Measurements from ENCODE around the gene KCNC3.
"Not testable (repeated sequence)": the region's sequence is repeated elsewhere in the genome, so short reads cannot be mapped to it uniquely, and the experiment has no call there.

The KCNC3 gene

DNA sequence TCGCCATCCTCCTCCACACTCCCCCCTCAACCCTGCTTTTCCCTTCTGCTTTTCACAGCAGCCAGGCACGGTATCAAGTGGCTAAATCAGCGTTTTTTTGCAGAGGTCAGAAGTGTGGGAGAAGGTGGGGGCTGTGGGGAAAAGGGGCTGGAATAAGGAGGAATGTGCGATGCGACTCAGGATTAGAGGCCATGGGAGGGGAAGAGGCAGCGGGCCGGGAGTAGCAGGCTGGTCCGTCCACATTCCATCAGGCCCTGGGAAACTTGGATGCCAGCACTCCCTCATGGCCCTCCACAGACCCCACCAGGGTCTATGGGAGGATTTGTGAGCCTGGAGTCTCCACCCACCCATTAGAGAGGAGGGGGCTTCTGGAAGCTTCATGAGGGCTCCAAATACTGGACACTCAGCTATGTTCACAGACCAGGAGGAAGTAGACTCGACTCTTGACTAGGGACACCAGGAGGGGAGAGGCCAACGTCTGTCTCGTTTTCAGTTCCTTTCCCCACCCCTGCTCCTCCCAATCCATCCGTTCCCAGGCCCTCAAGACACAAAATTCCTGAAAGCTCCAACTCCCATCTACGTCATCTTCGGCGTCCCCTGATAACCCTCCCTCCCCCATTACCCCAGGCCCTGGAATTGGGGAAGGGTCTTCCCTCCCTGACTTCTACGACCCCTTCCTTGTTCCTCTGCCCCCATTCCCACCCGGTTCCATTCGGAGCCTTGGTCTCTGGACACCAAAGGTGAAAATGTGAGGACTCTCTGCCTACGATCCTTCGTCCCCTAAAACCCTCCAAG, 3.3 kb upstream of the KCNC3 start:
- H3K36me3 ChIP-seq (ENCODE audit: control insufficient read depth, insufficient read depth, low read length): no peaks in the 10 kb centered on the region
- H3K4me3 ChIP-seq (ENCODE audit: low read depth, low read length): peak overlapping the region; percentile 98
- H3K4me2 ChIP-seq (ENCODE audit: low read length): peak overlapping the region; percentile 98
- peaks cover 3% of the 10 kb centered on the region for H3K79me2 ChIP-seq
- H3K9me3 ChIP-seq (ENCODE audit: control insufficient read depth, low read length): no peaks in the 10 kb centered on the region
- H2AFZ ChIP-seq: peak overlapping the region; percentile 96
- peaks cover 15% of the 10 kb centered on the region for H3K4me1 ChIP-seq
- peak overlapping the region; percentile 33 for H3K9ac ChIP-seq
- TF ChIP-seq CTCF (IDR thresholded peaks at IDR 0.05): no peak
- H3K27ac ChIP-seq: peak overlapping the region; percentile 99
- H3K27me3 ChIP-seq (ENCODE audit: control insufficient read depth, insufficient read depth, low read length): no peaks in the 10 kb centered on the region

GRCh38 chr19:50331994-50332243, 2.7 kb upstream of the KCNC3 start:
- Histone ChIP-seq H3K27ac (peak overlapping the region; percentile 99), H3K4me3 (ENCODE audit: low read depth, low read length) (peak overlapping the region; percentile 98), H3K79me2 (peaks cover 3% of the 10 kb centered on the region), H3K4me2 (ENCODE audit: low read length) (peak overlapping the region; percentile 98), H3K36me3 (ENCODE audit: control insufficient read depth, insufficient read depth, low read length) (no peaks in the 10 kb centered on the region), H3K4me1 (peaks cover 15% of the 10 kb centered on the region), H3K27me3 (ENCODE audit: control insufficient read depth, insufficient read depth, low read length) (no peaks in the 10 kb centered on the region), H3K9me3 (ENCODE audit: control insufficient read depth, low read length) (no peaks in the 10 kb centered on the region), H3K9ac (peak overlapping the region; percentile 13), H2AFZ (peak overlapping the region; percentile 96)
- TF ChIP-seq CTCF (IDR thresholded peaks at IDR 0.05): no peak

DNA sequence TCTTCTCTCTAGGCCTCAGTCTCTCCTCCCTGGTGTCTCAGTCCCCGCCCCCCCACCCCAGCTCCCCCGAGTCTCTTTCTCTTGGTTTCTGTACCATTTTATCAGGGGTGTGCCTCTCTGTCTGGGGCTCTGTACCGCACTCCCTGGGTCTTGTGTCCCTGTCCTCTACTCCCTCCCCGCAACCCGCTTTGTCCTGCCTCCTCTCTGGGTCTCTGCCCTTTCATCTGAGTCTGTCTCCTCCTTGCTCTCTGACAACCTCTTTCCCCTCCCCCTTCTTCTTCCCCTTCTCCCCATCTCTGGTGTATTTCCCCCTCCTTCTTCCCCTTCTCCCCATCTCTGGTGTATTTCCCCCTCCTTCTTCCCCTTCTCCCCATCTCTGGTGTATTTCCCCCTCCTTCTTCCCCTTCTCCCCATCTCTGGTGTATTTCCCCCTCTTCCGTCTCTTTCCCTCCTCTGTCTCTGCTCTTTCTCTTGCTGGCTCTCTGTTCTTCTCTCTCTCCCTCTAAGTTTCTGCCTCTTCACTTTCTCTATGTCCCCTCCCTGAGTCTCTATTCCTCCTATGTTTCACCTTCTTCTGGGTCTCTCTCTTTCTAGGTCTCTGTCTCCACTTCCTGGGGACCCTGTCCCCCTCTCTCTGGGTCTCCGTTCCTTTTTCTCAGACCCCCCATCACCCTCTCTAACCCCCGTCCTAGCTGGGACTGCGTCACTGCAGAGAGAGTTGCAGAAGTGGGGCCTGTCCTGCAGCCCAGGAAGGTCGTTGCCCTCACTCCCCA, 2.2 kb upstream of the KCNC3 start:
- H3K36me3 ChIP-seq (ENCODE audit: control insufficient read depth, insufficient read depth, low read length): no peaks in the 10 kb centered on the region
- H3K9ac ChIP-seq: peak overlapping the region; percentile 13
- peak overlapping the region; percentile 98 for H3K4me3 ChIP-seq (ENCODE audit: low read depth, low read length)
- peaks cover 15% of the 10 kb centered on the region for H3K4me1 ChIP-seq
- TF ChIP-seq CTCF (IDR thresholded peaks at IDR 0.05): no peak
- peak overlapping the region; percentile 98 for H3K4me2 ChIP-seq (ENCODE audit: low read length)
- H3K27ac ChIP-seq: peak overlapping the region; percentile 99
- peaks cover 3% of the 10 kb centered on the region for H3K79me2 ChIP-seq
- H3K9me3 ChIP-seq (ENCODE audit: control insufficient read depth, low read length): no peaks in the 10 kb centered on the region
- peak overlapping the region; percentile 96 for H2AFZ ChIP-seq
- no peaks in the 10 kb centered on the region for H3K27me3 ChIP-seq (ENCODE audit: control insufficient read depth, insufficient read depth, low read length)

DNA sequence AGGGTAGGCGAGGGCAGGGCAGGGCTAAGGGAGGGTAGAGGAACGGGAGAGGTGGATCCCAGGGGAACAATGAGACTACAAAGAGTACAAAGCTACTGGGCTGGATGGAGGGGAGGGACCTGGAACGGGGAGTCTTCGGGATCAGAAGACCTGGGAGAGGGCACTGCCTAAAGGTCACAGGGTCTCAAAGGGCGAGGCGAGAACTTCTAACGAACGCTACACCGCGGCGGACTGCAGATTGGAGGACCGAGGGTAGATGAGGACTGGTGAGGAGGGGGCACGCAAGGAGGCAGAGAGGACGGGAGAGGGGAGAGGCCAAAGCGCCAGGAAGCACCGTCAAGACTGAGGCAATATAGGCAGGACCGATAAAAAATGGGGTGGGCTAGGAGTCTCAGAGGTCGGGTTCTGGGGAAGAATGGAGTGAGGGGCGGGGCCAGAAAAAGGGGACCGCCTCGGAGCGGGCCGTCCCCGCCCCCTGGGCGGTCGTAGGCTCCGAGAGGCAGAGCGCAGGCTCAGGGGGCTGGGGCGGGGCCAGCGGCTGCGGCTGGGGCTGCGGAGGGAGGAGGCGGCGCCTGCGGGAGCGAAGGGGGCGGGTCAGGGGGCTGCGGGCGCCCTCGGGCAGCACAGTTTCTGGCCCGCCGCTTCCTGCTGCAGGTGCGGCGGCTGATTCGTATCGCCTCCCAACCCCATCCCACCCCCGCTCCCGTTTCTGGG, 1.3 kb upstream of the KCNC3 start:
- Histone ChIP-seq H3K27ac (peak overlapping the region; percentile 99), H3K36me3 (ENCODE audit: control insufficient read depth, insufficient read depth, low read length) (no peaks in the 10 kb centered on the region), H3K4me3 (ENCODE audit: low read depth, low read length) (peak overlapping the region; percentile 98), H3K27me3 (ENCODE audit: control insufficient read depth, insufficient read depth, low read length) (no peaks in the 10 kb centered on the region), H3K79me2 (peaks cover 7% of the 10 kb centered on the region), H3K4me1 (peaks cover 15% of the 10 kb centered on the region), H2AFZ (peak overlapping the region; percentile 30), H3K4me2 (ENCODE audit: low read length) (peak overlapping the region; percentile 98), H3K9me3 (ENCODE audit: control insufficient read depth, low read length) (no peaks in the 10 kb centered on the region), H3K9ac (no peak overlapping the region)
- no peak for TF ChIP-seq CTCF (IDR thresholded peaks at IDR 0.05)

DNA sequence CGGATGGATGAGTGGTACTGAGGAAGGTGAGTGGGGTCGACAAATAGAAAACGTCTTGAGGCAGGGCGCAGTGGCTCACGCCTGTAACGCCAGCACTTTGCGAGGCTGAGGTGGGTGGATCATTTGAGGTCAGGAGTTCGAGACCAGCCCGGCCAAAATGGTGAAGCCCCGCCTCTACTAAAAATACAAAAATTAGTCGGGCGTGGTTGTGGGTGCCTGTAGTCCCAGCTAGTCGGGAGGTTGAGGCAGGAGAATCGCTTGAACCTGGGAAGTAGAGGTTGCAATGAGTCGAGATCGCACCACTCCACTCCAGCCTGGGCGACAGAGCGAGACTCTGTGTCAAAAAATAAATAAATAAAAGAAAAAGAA, 733 bp upstream of the KCNC3 start:
- peak overlapping the region; percentile 99 for H3K27ac ChIP-seq
- H3K79me2 ChIP-seq; H3K36me3 ChIP-seq (ENCODE audit: control insufficient read depth, insufficient read depth, low read length); H3K9me3 ChIP-seq (ENCODE audit: control insufficient read depth, low read length); H3K27me3 ChIP-seq (ENCODE audit: control insufficient read depth, insufficient read depth, low read length); H3K9ac ChIP-seq: not testable (repeated sequence)
- H3K4me1 ChIP-seq: peaks cover 20% of the 10 kb centered on the region
- peak overlapping the region; percentile 71 for H3K4me2 ChIP-seq (ENCODE audit: low read length)
- H2AFZ ChIP-seq: peak overlapping the region; percentile 43
- peak overlapping the region; percentile 42 for H3K4me3 ChIP-seq (ENCODE audit: low read depth, low read length)
